ENCODE measurements around the gene RFT1.

Gene RFT1

GRCh38 chr3:53120336-53120735 lies 9.9 kb downstream of the RFT1 start:
- H3K36me3 ChIP-seq (ENCODE audit: control insufficient read depth in 2 of 2, insufficient read depth in 1 of 2, low read length in 2 of 2) = peaks cover 10 to 91% of the 10 kb centered on the region in 2 experiments
- POLR2A ChIA-PET = no interaction called here
- TF ChIP-seq ZFP37 (tag by site-specific recombination; IDR thresholded peaks at IDR 0.05) = no peak
- TF ChIP-seq TSHZ1 (tag by site-specific recombination; IDR thresholded peaks at IDR 0.05; ENCODE audit: borderline replicate concordance) = no peak
- no peak for TF ChIP-seq ZNF830 (tag by site-specific recombination; IDR thresholded peaks at IDR 0.05; ENCODE audit: low read depth)
- CTCF ChIA-PET = interaction anchor here (1.2 to 1.6 kb wide), 2 partner anchors 8 to 11 kb away, joined by 4 read pairs; no protein-coding TSS in a partner anchor
- no peak overlapping the region for H3K4me3 ChIP-seq (ENCODE audit: low read depth, low read length)
- no peak overlapping the region for H3K27ac ChIP-seq (ENCODE audit: extremely low read depth, low read depth, low read length)
- H3K9me3 ChIP-seq (ENCODE audit: control insufficient read depth, insufficient read depth, low read depth, low read length) = no peaks in the 10 kb centered on the region
- H3K4me1 ChIP-seq (ENCODE audit: control insufficient read depth, insufficient read depth, low read length) = no peaks in the 10 kb centered on the region

GRCh38 chr3:53116956-53117355 lies 13.3 kb downstream of the RFT1 start:
- CTCF ChIA-PET = interaction anchor here (0.5 to 1.6 kb wide), 2 partner anchors 79 to 90 kb away, joined by 4 to 9 read pairs; no protein-coding TSS in a partner anchor
- TF ChIP-seq MZF1 (tag by site-specific recombination; IDR thresholded peaks at IDR 0.05; ENCODE audit: borderline replicate concordance) = no peak
- TF ChIP-seq ZNF324 (tag by site-specific recombination; IDR thresholded peaks at IDR 0.05) = no peak
- TF ChIP-seq ZNF639 (tag by site-specific recombination; IDR thresholded peaks at IDR 0.05) = no peak
- TF ChIP-seq PRDM10 (tag by site-specific recombination; IDR thresholded peaks at IDR 0.05) = no peak
- no peak for TF ChIP-seq ZSCAN23 (tag by site-specific recombination; IDR thresholded peaks at IDR 0.05)
- no peak for TF ChIP-seq ZNF629 (tag by site-specific recombination; IDR thresholded peaks at IDR 0.05)
- no peak for TF ChIP-seq ZNF221 (tag by site-specific recombination; IDR thresholded peaks at IDR 0.05; ENCODE audit: borderline replicate concordance)
- TF ChIP-seq ZNF211 (tag by site-specific recombination; IDR thresholded peaks at IDR 0.05; ENCODE audit: low read depth) = no peak
- POLR2A ChIA-PET = interaction anchor here (0.9 kb wide), 1 partner anchor 52 kb away, joined by 3 read pairs; no protein-coding TSS in a partner anchor
- Histone ChIP-seq H3K9me3 (ENCODE audit: control insufficient read depth, insufficient read depth, low read depth, low read length) (no peaks in the 10 kb centered on the region), H3K4me3 (ENCODE audit: low read depth, low read length) (no peak overlapping the region), H3K27ac (ENCODE audit: extremely low read depth, low read depth, low read length) (no peak overlapping the region), H3K36me3 (ENCODE audit: control insufficient read depth in 2 of 2, insufficient read depth in 1 of 2, low read length in 2 of 2) (peaks cover 0 to 78% of the 10 kb centered on the region in 2 experiments; a peak in 2 of 3 replicates), H3K4me1 (ENCODE audit: control insufficient read depth, insufficient read depth, low read length) (no peaks in the 10 kb centered on the region)

GRCh38 chr3:53114412-53115074 lies 15.7 kb downstream of the RFT1 start:
- H3K4me1 ChIP-seq (ENCODE audit: control insufficient read depth, insufficient read depth, low read length) = no peaks in the 10 kb centered on the region
- no peak overlapping the region for H3K27ac ChIP-seq (ENCODE audit: extremely low read depth, low read depth, low read length)
- no peak overlapping the region for H3K4me3 ChIP-seq (ENCODE audit: low read depth, low read length)
- ChIA-PET POLR2A (no interaction called here), CTCF (interaction anchor here (0.6 to 3.0 kb wide), 21 partner anchors 8 to 609 kb away, joined by 3 to 46 read pairs (median 3); partner anchors contain the start of genes PRKCD and TKT)
- peaks cover 5 to 67% of the 10 kb centered on the region in 2 experiments; a peak in 2 of 3 replicates for H3K36me3 ChIP-seq (ENCODE audit: control insufficient read depth in 2 of 2, insufficient read depth in 1 of 2, low read length in 2 of 2)
- H3K9me3 ChIP-seq (ENCODE audit: control insufficient read depth, insufficient read depth, low read depth, low read length) = no peaks in the 10 kb centered on the region
- TF ChIP-seq ZEB2 (tag by site-specific recombination; IDR thresholded peaks at IDR 0.05) (no peak), KLF7 (tag by site-specific recombination; IDR thresholded peaks at IDR 0.05; ENCODE audit: borderline replicate concordance) (no peak), ZNF391 (tag by site-specific recombination; IDR thresholded peaks at IDR 0.05; ENCODE audit: borderline replicate concordance, low read depth) (no peak), ZNF792 (tag by site-specific recombination; IDR thresholded peaks at IDR 0.05) (no peak), BCL11B (tag by site-specific recombination; IDR thresholded peaks at IDR 0.05; ENCODE audit: low read depth) (no peak), ZNF19 (tag by site-specific recombination; IDR thresholded peaks at IDR 0.05; ENCODE audit: low read depth) (no peak), ZXDB (tag by site-specific recombination; IDR thresholded peaks at IDR 0.05) (no peak), ZNF610 (tag by site-specific recombination; IDR thresholded peaks at IDR 0.05; ENCODE audit: borderline replicate concordance) (no peak), ZNF146 (tag by site-specific recombination; IDR thresholded peaks at IDR 0.05) (no peak), ZBTB7A (tag by site-specific recombination; IDR thresholded peaks at IDR 0.05; ENCODE audit: low read depth) (no peak), ZNF214 (tag by site-specific recombination; IDR thresholded peaks at IDR 0.05; ENCODE audit: borderline replicate concordance) (no peak)
